ENCODE measurements around the gene DNAJC2.

- TF ChIP-seq TAF1 (IDR thresholded peaks at IDR 0.05; ENCODE audit: low read depth) = no peak
- no peak for TF ChIP-seq EZH2 (IDR thresholded peaks at IDR 0.05; ENCODE audit: borderline replicate concordance, insufficient read depth, low read length, poor library complexity, severe bottlenecking)
- TF ChIP-seq POLR2AphosphoS5 (IDR thresholded peaks at IDR 0.05) = no peak
- TF ChIP-seq, protein P1, sequence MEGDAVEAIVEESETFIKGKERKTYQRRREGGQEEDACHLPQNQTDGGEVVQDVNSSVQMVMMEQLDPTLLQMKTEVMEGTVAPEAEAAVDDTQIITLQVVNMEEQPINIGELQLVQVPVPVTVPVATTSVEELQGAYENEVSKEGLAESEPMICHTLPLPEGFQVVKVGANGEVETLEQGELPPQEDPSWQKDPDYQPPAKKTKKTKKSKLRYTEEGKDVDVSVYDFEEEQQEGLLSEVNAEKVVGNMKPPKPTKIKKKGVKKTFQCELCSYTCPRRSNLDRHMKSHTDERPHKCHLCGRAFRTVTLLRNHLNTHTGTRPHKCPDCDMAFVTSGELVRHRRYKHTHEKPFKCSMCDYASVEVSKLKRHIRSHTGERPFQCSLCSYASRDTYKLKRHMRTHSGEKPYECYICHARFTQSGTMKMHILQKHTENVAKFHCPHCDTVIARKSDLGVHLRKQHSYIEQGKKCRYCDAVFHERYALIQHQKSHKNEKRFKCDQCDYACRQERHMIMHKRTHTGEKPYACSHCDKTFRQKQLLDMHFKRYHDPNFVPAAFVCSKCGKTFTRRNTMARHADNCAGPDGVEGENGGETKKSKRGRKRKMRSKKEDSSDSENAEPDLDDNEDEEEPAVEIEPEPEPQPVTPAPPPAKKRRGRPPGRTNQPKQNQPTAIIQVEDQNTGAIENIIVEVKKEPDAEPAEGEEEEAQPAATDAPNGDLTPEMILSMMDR (IDR thresholded peaks at IDR 0.05; ENCODE audit: poor library complexity, severe bottlenecking) = no peak
- TF ChIP-seq EP300 (conservative IDR thresholded peaks at IDR 0.05; ENCODE audit: poor library complexity, severe bottlenecking) = no peak
- TF ChIP-seq, protein P2, sequence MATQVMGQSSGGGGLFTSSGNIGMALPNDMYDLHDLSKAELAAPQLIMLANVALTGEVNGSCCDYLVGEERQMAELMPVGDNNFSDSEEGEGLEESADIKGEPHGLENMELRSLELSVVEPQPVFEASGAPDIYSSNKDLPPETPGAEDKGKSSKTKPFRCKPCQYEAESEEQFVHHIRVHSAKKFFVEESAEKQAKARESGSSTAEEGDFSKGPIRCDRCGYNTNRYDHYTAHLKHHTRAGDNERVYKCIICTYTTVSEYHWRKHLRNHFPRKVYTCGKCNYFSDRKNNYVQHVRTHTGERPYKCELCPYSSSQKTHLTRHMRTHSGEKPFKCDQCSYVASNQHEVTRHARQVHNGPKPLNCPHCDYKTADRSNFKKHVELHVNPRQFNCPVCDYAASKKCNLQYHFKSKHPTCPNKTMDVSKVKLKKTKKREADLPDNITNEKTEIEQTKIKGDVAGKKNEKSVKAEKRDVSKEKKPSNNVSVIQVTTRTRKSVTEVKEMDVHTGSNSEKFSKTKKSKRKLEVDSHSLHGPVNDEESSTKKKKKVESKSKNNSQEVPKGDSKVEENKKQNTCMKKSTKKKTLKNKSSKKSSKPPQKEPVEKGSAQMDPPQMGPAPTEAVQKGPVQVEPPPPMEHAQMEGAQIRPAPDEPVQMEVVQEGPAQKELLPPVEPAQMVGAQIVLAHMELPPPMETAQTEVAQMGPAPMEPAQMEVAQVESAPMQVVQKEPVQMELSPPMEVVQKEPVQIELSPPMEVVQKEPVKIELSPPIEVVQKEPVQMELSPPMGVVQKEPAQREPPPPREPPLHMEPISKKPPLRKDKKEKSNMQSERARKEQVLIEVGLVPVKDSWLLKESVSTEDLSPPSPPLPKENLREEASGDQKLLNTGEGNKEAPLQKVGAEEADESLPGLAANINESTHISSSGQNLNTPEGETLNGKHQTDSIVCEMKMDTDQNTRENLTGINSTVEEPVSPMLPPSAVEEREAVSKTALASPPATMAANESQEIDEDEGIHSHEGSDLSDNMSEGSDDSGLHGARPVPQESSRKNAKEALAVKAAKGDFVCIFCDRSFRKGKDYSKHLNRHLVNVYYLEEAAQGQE (IDR thresholded peaks at IDR 0.05; ENCODE audit: borderline replicate concordance) = no peak
- TF ChIP-seq MXI1 (conservative IDR thresholded peaks at IDR 0.05; ENCODE audit: poor library complexity, severe bottlenecking) = no peak
- TF ChIP-seq RAD21 (conservative IDR thresholded peaks at IDR 0.05) = no peak
These were observed 29.7 kb downstream of the DNAJC2 start for GRCh38 chr7:103314852-103315251.
